GM12878 (cell line): ENCODE measurements around the gene TMBIM1.

Source experiments
- EZH2 ChIP-seq: IDR thresholded peaks from 2 replicates; pipeline ENCODE4 v1.6.1; 2012; ENCODE audit warnings: low read depth, mild to moderate bottlenecking, control low read depth, inconsistent platforms, low read length, borderline replicate concordance; ENCODE audit not compliant: control insufficient read depth
- MXI1 ChIP-seq: fragments of 150-350 bp; IDR thresholded peaks from 2 replicates; pipeline ENCODE4 v1.6.1; 2011; ENCODE audit warnings: low read depth, mild to moderate bottlenecking, inconsistent platforms, low read length, improper control_type of control experiment
- TBL1XR1 ChIP-seq: IDR thresholded peaks from 2 replicates; pipeline ENCODE4 v1.6.1; 2012; ENCODE audit warnings: low read depth, low read length, improper control_type of control experiment
- TF ChIP-seq, protein P1 (sequence below), 3 experiments: IDR thresholded peaks in 2 of 3; conservative IDR thresholded peaks in 1 of 3; 2 replicates each; pipeline ENCODE4 v1.5.1; 2011; ENCODE audit warnings: low read depth in 3 of 3, low read length in 3 of 3, mild to moderate bottlenecking in 3 of 3, control low read depth in 2 of 3, moderate library complexity in 2 of 3, inconsistent platforms in 1 of 3, mixed read lengths in 1 of 3; ENCODE audit not compliant: control insufficient read depth in 2 of 3, insufficient read depth in 1 of 3; ENCODE audit errors: extremely low read depth in 1 of 3
- TF ChIP-seq, protein P2 (sequence below): fragments of 450-650 bp; IDR thresholded peaks from 2 replicates; pipeline ENCODE4 v1.6.1; 2017; ENCODE audit warnings: low read depth, mild to moderate bottlenecking, moderate library complexity

DNA sequence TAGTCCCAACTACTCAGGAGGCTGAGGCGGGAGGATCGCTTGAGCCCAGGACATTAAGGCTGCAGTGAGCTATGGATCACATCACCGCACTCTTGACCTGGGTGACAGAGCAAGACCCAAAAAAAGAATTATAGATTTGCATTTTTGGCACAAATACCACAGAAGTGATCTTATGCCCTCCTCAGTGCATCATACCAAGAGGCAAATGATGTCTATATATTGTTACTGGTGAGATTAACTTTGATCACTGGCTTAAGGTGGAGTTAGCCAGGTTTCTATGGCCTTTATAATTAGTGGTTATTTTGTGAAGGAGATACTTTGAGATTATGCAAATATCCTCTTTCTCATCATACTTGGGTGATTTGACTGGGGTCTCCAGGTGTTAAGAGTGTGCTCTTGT, 42.2 kb upstream of the TMBIM1 start:
- TF ChIP-seq, protein P1, sequence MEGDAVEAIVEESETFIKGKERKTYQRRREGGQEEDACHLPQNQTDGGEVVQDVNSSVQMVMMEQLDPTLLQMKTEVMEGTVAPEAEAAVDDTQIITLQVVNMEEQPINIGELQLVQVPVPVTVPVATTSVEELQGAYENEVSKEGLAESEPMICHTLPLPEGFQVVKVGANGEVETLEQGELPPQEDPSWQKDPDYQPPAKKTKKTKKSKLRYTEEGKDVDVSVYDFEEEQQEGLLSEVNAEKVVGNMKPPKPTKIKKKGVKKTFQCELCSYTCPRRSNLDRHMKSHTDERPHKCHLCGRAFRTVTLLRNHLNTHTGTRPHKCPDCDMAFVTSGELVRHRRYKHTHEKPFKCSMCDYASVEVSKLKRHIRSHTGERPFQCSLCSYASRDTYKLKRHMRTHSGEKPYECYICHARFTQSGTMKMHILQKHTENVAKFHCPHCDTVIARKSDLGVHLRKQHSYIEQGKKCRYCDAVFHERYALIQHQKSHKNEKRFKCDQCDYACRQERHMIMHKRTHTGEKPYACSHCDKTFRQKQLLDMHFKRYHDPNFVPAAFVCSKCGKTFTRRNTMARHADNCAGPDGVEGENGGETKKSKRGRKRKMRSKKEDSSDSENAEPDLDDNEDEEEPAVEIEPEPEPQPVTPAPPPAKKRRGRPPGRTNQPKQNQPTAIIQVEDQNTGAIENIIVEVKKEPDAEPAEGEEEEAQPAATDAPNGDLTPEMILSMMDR (IDR thresholded peaks at IDR 0.05 in 2 of 3, conservative IDR thresholded peaks at IDR 0.05 in 1 of 3; ENCODE audit: control insufficient read depth in 2 of 3, extremely low read depth in 1 of 3, insufficient read depth in 1 of 3, low read depth in 3 of 3, low read length in 3 of 3): no peak
- TF ChIP-seq, protein P2, sequence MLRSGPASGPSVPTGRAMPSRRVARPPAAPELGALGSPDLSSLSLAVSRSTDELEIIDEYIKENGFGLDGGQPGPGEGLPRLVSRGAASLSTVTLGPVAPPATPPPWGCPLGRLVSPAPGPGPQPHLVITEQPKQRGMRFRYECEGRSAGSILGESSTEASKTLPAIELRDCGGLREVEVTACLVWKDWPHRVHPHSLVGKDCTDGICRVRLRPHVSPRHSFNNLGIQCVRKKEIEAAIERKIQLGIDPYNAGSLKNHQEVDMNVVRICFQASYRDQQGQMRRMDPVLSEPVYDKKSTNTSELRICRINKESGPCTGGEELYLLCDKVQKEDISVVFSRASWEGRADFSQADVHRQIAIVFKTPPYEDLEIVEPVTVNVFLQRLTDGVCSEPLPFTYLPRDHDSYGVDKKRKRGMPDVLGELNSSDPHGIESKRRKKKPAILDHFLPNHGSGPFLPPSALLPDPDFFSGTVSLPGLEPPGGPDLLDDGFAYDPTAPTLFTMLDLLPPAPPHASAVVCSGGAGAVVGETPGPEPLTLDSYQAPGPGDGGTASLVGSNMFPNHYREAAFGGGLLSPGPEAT: no peak
- TF ChIP-seq TBL1XR1 (no peak), MXI1 (no peak), EZH2 (no peak)
